GM23338 (cell line): Measurements from ENCODE around the gene NANP.

Source experiments
- CREB1 ChIP-seq: fragments of 250-450 bp; sonication (Bioruptor Pico); IDR thresholded peaks from 2 replicates; pipeline ENCODE4 v1.5.0; 2020; ENCODE audit warnings: low read depth, mild to moderate bottlenecking, moderate library complexity
- EZH2 ChIP-seq: fragments of 200-600 bp; sonication (generic); IDR thresholded peaks from one replicate; pipeline ENCODE4 v1.8.0; 2017; ENCODE audit warnings: antibody characterized with exemption, mild to moderate bottlenecking, low read depth; ENCODE audit not compliant: unreplicated experiment
- EZH2phosphoT487 ChIP-seq: fragments of 200-600 bp; sonication (generic); IDR thresholded peaks from one replicate; pipeline ENCODE4 v1.8.1; 2018; ENCODE audit warnings: antibody characterized with exemption; ENCODE audit not compliant: unreplicated experiment
- JUNB ChIP-seq: IDR thresholded peaks from one replicate; pipeline ENCODE4 v1.6.1; 2016; ENCODE audit warnings: antibody characterized with exemption; ENCODE audit not compliant: unreplicated experiment
- NANOG ChIP-seq: IDR thresholded peaks from 2 replicates; pipeline ENCODE4 v1.6.1; 2016; ENCODE audit warnings: antibody characterized with exemption, borderline replicate concordance
- POLR2AphosphoS5 ChIP-seq: IDR thresholded peaks from 2 replicates; pipeline ENCODE4 v1.6.1; 2016; ENCODE audit warnings: antibody characterized with exemption, low read depth
- STAT1 ChIP-seq: IDR thresholded peaks from one replicate; pipeline ENCODE4 v1.6.1; 2016; ENCODE audit warnings: antibody characterized with exemption; ENCODE audit not compliant: unreplicated experiment
- ZNF114 ChIP-seq: fragments of 250-450 bp; sonication (Bioruptor Pico); IDR thresholded peaks from 2 replicates; pipeline ENCODE4 v1.5.0; 2020; ENCODE audit warnings: mild to moderate bottlenecking, moderate library complexity
- ZNF331 ChIP-seq: fragments of 250-450 bp; sonication (Bioruptor Pico); IDR thresholded peaks from 2 replicates; pipeline ENCODE4 v1.5.0; 2020; ENCODE audit warnings: low read depth, mild to moderate bottlenecking, moderate library complexity
- TF ChIP-seq, protein P1 (sequence below), 2 experiments: fragments of 200-600 bp in 1 of 2; sonication (generic) in 1 of 2; conservative IDR thresholded peaks; 2 replicates each; pipeline versions ENCODE4 v1.5.1 to v1.6.1; 2016 to 2017; ENCODE audit warnings: antibody characterized with exemption in 2 of 2, low read depth in 2 of 2, mild to moderate bottlenecking in 2 of 2, moderate library complexity in 1 of 2
- TF ChIP-seq, protein P2 (sequence below): IDR thresholded peaks from 2 replicates; pipeline ENCODE4 v1.6.1; 2016; ENCODE audit warnings: antibody characterized with exemption
- TF ChIP-seq, protein P3 (sequence below): IDR thresholded peaks from one replicate; pipeline ENCODE4 v1.6.1; 2018; ENCODE audit warnings: antibody characterized with exemption; ENCODE audit not compliant: unreplicated experiment
- TF ChIP-seq, protein P4 (sequence below): fragments of 250-450 bp; sonication (Bioruptor Pico); IDR thresholded peaks from 2 replicates; pipeline ENCODE4 v1.5.0; 2020; ENCODE audit warnings: mild to moderate bottlenecking, moderate library complexity

DNA sequence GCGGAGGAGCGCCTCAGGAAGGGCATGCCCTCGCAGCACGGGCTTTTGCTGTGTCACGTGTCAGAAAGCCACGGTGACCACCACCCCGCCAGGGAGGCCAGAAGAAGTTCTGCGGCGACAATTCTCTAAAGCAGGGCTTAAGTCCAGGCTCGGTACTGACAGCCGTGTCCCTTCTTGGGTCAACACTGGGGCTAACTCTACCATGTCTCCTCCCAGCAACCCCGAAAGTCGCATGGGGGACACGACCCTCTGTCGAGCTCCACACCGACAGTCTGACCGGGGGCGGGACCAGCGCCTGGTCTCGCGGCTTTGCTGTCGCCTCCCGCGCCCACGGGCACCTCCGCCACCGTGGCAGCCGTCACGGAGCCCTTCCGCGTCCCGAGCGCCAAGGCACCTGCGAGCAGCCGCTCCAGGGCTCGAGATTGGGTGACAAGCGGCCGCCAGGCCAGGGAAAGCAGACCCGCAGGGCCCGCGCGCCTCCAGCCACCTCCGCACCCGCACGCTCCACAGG, 534 bp downstream of the NANP start:
- TF ChIP-seq, protein P1, sequence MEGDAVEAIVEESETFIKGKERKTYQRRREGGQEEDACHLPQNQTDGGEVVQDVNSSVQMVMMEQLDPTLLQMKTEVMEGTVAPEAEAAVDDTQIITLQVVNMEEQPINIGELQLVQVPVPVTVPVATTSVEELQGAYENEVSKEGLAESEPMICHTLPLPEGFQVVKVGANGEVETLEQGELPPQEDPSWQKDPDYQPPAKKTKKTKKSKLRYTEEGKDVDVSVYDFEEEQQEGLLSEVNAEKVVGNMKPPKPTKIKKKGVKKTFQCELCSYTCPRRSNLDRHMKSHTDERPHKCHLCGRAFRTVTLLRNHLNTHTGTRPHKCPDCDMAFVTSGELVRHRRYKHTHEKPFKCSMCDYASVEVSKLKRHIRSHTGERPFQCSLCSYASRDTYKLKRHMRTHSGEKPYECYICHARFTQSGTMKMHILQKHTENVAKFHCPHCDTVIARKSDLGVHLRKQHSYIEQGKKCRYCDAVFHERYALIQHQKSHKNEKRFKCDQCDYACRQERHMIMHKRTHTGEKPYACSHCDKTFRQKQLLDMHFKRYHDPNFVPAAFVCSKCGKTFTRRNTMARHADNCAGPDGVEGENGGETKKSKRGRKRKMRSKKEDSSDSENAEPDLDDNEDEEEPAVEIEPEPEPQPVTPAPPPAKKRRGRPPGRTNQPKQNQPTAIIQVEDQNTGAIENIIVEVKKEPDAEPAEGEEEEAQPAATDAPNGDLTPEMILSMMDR (conservative IDR thresholded peaks at IDR 0.05; ENCODE audit: low read depth in 2 of 2) = no peak
- TF ChIP-seq EZH2 (no peak), POLR2AphosphoS5 (no peak), EZH2phosphoT487 (no peak), CREB1 (no peak), ZNF114 (no peak), JUNB (no peak), NANOG (no peak), STAT1 (no peak), ZNF331 (no peak)
- TF ChIP-seq, protein P2, sequence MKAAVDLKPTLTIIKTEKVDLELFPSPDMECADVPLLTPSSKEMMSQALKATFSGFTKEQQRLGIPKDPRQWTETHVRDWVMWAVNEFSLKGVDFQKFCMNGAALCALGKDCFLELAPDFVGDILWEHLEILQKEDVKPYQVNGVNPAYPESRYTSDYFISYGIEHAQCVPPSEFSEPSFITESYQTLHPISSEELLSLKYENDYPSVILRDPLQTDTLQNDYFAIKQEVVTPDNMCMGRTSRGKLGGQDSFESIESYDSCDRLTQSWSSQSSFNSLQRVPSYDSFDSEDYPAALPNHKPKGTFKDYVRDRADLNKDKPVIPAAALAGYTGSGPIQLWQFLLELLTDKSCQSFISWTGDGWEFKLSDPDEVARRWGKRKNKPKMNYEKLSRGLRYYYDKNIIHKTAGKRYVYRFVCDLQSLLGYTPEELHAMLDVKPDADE = no peak
- TF ChIP-seq, protein P3, sequence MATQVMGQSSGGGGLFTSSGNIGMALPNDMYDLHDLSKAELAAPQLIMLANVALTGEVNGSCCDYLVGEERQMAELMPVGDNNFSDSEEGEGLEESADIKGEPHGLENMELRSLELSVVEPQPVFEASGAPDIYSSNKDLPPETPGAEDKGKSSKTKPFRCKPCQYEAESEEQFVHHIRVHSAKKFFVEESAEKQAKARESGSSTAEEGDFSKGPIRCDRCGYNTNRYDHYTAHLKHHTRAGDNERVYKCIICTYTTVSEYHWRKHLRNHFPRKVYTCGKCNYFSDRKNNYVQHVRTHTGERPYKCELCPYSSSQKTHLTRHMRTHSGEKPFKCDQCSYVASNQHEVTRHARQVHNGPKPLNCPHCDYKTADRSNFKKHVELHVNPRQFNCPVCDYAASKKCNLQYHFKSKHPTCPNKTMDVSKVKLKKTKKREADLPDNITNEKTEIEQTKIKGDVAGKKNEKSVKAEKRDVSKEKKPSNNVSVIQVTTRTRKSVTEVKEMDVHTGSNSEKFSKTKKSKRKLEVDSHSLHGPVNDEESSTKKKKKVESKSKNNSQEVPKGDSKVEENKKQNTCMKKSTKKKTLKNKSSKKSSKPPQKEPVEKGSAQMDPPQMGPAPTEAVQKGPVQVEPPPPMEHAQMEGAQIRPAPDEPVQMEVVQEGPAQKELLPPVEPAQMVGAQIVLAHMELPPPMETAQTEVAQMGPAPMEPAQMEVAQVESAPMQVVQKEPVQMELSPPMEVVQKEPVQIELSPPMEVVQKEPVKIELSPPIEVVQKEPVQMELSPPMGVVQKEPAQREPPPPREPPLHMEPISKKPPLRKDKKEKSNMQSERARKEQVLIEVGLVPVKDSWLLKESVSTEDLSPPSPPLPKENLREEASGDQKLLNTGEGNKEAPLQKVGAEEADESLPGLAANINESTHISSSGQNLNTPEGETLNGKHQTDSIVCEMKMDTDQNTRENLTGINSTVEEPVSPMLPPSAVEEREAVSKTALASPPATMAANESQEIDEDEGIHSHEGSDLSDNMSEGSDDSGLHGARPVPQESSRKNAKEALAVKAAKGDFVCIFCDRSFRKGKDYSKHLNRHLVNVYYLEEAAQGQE = no peak
- TF ChIP-seq, protein P4, sequence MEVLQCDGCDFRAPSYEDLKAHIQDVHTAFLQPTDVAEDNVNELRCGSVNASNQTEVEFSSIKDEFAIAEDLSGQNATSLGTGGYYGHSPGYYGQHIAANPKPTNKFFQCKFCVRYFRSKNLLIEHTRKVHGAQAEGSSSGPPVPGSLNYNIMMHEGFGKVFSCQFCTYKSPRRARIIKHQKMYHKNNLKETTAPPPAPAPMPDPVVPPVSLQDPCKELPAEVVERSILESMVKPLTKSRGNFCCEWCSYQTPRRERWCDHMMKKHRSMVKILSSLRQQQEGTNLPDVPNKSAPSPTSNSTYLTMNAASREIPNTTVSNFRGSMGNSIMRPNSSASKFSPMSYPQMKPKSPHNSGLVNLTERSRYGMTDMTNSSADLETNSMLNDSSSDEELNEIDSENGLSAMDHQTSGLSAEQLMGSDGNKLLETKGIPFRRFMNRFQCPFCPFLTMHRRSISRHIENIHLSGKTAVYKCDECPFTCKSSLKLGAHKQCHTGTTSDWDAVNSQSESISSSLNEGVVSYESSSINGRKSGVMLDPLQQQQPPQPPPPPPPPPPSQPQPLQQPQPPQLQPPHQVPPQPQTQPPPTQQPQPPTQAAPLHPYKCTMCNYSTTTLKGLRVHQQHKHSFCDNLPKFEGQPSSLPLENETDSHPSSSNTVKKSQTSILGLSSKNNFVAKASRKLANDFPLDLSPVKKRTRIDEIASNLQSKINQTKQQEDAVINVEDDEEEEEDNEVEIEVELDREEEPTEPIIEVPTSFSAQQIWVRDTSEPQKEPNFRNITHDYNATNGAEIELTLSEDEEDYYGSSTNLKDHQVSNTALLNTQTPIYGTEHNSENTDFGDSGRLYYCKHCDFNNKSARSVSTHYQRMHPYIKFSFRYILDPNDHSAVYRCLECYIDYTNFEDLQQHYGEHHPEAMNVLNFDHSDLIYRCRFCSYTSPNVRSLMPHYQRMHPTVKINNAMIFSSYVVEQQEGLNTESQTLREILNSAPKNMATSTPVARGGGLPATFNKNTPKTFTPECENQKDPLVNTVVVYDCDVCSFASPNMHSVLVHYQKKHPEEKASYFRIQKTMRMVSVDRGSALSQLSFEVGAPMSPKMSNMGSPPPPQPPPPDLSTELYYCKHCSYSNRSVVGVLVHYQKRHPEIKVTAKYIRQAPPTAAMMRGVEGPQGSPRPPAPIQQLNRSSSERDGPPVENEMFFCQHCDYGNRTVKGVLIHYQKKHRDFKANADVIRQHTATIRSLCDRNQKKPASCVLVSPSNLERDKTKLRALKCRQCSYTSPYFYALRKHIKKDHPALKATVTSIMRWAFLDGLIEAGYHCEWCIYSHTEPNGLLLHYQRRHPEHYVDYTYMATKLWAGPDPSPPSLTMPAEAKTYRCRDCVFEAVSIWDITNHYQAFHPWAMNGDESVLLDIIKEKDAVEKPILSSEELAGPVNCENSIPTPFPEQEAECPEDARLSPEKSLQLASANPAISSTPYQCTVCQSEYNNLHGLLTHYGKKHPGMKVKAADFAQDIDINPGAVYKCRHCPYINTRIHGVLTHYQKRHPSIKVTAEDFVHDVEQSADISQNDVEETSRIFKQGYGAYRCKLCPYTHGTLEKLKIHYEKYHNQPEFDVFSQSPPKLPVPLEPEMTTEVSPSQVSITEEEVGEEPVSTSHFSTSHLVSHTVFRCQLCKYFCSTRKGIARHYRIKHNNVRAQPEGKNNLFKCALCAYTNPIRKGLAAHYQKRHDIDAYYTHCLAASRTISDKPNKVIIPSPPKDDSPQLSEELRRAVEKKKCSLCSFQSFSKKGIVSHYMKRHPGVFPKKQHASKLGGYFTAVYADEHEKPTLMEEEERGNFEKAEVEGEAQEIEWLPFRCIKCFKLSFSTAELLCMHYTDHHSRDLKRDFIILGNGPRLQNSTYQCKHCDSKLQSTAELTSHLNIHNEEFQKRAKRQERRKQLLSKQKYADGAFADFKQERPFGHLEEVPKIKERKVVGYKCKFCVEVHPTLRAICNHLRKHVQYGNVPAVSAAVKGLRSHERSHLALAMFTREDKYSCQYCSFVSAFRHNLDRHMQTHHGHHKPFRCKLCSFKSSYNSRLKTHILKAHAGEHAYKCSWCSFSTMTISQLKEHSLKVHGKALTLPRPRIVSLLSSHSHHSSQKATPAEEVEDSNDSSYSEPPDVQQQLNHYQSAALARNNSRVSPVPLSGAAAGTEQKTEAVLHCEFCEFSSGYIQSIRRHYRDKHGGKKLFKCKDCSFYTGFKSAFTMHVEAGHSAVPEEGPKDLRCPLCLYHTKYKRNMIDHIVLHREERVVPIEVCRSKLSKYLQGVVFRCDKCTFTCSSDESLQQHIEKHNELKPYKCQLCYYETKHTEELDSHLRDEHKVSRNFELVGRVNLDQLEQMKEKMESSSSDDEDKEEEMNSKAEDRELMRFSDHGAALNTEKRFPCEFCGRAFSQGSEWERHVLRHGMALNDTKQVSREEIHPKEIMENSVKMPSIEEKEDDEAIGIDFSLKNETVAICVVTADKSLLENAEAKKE (CRISPR knock-in tag) = no peak
